HepG2 (cell line): ENCODE measurements around the gene CPPED1. TPM values are rescaled to one million over a fixed set of nuclear protein-coding genes. Genes with fewer than 3 reads are reported as not detected.

Experiments used
- ARNT ChIP-seq: fragments of 450-650 bp; IDR thresholded peaks from 2 replicates; pipeline ENCODE4 v1.6.1; 2017
- FOXC1 ChIP-seq: sonication (generic); formaldehyde crosslinking; IDR thresholded peaks from 2 replicates; pipeline ENCODE4 v1.8.0; 2022; ENCODE audit warnings: mild to moderate bottlenecking, missing genetic modification reagents, borderline replicate concordance
- GATAD1 ChIP-seq: IDR thresholded peaks from 2 replicates; pipeline ENCODE4 v1.6.1; 2016; ENCODE audit warnings: missing genetic modification reagents, missing compliant biosample characterization
- MAFF ChIP-seq: IDR thresholded peaks from 2 replicates; pipeline ENCODE4 v1.6.1; 2011; ENCODE audit warnings: low read depth, low read length, improper control_type of control experiment
- MAFK ChIP-seq, 2 experiments: IDR thresholded peaks in 1 of 2; conservative IDR thresholded peaks in 1 of 2; 2 replicates each; pipeline ENCODE4 v1.6.1; 2011; ENCODE audit warnings: improper control_type of control experiment in 2 of 2, low read length in 2 of 2
- NFE2L2 ChIP-seq: fragments of 150-350 bp; IDR thresholded peaks from 2 replicates; pipeline ENCODE4 v1.6.1; 2014; ENCODE audit warnings: low read length
- TMF1 ChIP-seq: sonication (generic); formaldehyde crosslinking; IDR thresholded peaks from 2 replicates; pipeline ENCODE4 v1.8.1; 2022; ENCODE audit warnings: low read depth, missing genetic modification reagents
- ZBTB38 ChIP-seq: sonication (generic); formaldehyde crosslinking; IDR thresholded peaks from 2 replicates; pipeline ENCODE4 v1.5.1; 2020; ENCODE audit warnings: mild to moderate bottlenecking, missing genetic modification reagents
- ZNF354B ChIP-seq: sonication (generic); formaldehyde crosslinking; IDR thresholded peaks from 2 replicates; pipeline ENCODE4 v1.8.0; 2022; ENCODE audit warnings: mild to moderate bottlenecking, missing genetic modification reagents
- ZNF383 ChIP-seq: sonication (generic); formaldehyde crosslinking; IDR thresholded peaks from 2 replicates; pipeline ENCODE4 v1.4.0; 2020; ENCODE audit warnings: missing genetic modification reagents, mild to moderate bottlenecking, borderline replicate concordance
- ZNF644 ChIP-seq: IDR thresholded peaks from 2 replicates; pipeline ENCODE4 v1.6.1; 2016; ENCODE audit warnings: low read depth
- ZNF761 ChIP-seq: sonication (generic); formaldehyde crosslinking; conservative IDR thresholded peaks from 2 replicates; pipeline ENCODE4 v1.4.0; 2020; ENCODE audit warnings: mild to moderate bottlenecking, missing genetic modification reagents
- polyA plus RNA-seq, 8 experiments: library from polyadenylated mRNA; depleted of rRNA in 3 of 8; stranded (reverse) in 7 of 8; unstranded in 1 of 8; fragments of >200 nt; fragmentation: Illumina TruSeq in 4 of 8; extraction: Trizol in 4 of 8; gene quantifications; 2 replicates each; pipeline versions ENCODE4 v1.2.1 to v1.2.3, GENCODE V29; 2011 to 2016; ENCODE audit warnings: low read depth in 4 of 8, missing spikeins in 1 of 8, mixed read lengths in 1 of 8; ENCODE audit not compliant: insufficient read depth in 1 of 8
- total RNA-seq, 5 experiments: library from RNA; depleted of rRNA; stranded (reverse); fragments of >200 nt; fragmentation: Illumina TruSeq; extraction: Trizol; gene quantifications; 2 replicates each; pipeline ENCODE4 v1.2.3, GENCODE V29; 2016; ENCODE audit warnings: low read depth in 1 of 5
- TF ChIP-seq, protein P1 (sequence below): sonication (generic); formaldehyde crosslinking; IDR thresholded peaks from 2 replicates; pipeline ENCODE4 v1.5.0; 2020; ENCODE audit warnings: mild to moderate bottlenecking, missing genetic modification reagents
- TF ChIP-seq, protein P2 (sequence below): sonication (generic); formaldehyde crosslinking; IDR thresholded peaks from 2 replicates; pipeline ENCODE4 v1.4.0; 2020; ENCODE audit warnings: missing genetic modification reagents, borderline replicate concordance

Gene CPPED1
- total and polyA plus RNA-seq, 2 of the 13 experiments (the other 11 are each of a cell fraction or from before 2014, with no cell fraction given) = 66.6 to 71.3 TPM

DNA sequence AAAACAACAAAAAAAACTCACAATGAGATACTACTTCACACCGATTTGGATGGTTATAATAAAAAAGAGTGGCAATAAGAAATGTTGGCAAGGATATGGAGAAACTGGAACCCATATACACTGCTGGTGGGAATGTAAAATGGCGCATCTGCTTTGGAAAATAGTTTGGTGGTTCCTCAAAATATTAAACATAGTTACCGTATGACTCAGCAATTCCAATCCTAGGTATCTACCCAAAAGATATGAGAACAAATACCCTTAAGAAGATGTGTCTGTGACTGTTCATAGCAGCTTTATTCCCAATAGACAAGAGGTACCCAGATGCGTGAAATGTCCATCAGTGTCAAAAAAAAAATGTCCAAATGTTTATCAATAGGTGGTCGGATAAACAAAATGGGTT, 7.2 kb downstream of the CPPED1 start (continued):
- TF ChIP-seq, protein P1, sequence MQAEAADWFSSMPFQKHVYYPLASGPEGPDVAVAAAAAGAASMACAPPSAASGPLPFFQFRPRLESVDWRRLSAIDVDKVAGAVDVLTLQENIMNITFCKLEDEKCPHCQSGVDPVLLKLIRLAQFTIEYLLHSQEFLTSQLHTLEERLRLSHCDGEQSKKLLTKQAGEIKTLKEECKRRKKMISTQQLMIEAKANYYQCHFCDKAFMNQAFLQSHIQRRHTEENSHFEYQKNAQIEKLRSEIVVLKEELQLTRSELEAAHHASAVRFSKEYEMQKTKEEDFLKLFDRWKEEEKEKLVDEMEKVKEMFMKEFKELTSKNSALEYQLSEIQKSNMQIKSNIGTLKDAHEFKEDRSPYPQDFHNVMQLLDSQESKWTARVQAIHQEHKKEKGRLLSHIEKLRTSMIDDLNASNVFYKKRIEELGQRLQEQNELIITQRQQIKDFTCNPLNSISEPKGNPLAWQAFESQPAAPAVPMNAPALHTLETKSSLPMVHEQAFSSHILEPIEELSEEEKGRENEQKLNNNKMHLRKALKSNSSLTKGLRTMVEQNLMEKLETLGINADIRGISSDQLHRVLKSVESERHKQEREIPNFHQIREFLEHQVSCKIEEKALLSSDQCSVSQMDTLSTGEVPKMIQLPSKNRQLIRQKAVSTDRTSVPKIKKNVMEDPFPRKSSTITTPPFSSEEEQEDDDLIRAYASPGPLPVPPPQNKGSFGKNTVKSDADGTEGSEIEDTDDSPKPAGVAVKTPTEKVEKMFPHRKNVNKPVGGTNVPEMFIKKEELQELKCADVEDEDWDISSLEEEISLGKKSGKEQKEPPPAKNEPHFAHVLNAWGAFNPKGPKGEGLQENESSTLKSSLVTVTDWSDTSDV (CRISPR knock-in tag) = no peak
- TF ChIP-seq, protein P2, sequence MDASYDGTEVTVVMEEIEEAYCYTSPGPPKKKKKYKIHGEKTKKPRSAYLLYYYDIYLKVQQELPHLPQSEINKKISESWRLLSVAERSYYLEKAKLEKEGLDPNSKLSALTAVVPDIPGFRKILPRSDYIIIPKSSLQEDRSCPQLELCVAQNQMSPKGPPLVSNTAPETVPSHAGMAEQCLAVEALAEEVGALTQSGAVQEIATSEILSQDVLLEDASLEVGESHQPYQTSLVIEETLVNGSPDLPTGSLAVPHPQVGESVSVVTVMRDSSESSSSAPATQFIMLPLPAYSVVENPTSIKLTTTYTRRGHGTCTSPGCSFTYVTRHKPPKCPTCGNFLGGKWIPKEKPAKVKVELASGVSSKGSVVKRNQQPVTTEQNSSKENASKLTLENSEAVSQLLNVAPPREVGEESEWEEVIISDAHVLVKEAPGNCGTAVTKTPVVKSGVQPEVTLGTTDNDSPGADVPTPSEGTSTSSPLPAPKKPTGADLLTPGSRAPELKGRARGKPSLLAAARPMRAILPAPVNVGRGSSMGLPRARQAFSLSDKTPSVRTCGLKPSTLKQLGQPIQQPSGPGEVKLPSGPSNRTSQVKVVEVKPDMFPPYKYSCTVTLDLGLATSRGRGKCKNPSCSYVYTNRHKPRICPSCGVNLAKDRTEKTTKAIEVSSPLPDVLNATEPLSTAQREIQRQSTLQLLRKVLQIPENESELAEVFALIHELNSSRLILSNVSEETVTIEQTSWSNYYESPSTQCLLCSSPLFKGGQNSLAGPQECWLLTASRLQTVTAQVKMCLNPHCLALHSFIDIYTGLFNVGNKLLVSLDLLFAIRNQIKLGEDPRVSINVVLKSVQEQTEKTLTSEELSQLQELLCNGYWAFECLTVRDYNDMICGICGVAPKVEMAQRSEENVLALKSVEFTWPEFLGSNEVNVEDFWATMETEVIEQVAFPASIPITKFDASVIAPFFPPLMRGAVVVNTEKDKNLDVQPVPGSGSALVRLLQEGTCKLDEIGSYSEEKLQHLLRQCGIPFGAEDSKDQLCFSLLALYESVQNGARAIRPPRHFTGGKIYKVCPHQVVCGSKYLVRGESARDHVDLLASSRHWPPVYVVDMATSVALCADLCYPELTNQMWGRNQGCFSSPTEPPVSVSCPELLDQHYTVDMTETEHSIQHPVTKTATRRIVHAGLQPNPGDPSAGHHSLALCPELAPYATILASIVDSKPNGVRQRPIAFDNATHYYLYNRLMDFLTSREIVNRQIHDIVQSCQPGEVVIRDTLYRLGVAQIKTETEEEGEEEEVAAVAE = no peak
- TF ChIP-seq ARNT = no peak
- peak; percentile 45 to 62; a peak in 3 of 4 replicates for TF ChIP-seq MAFK (conservative IDR thresholded peaks at IDR 0.05 in 1 of 2, IDR thresholded peaks at IDR 0.05 in 1 of 2; ENCODE audit: low read length in 2 of 2)
- TF ChIP-seq TMF1 (CRISPR knock-in tag) = no peak
- TF ChIP-seq FOXC1 (CRISPR knock-in tag) = no peak
- no peak for TF ChIP-seq ZNF354B
- TF ChIP-seq ZNF383 (CRISPR knock-in tag) = no peak
- TF ChIP-seq ZBTB38 (CRISPR knock-in tag) = no peak
- no peak for TF ChIP-seq ZNF761 (CRISPR knock-in tag)
- no peak for TF ChIP-seq GATAD1 (CRISPR knock-in tag)
- TF ChIP-seq MAFF = peak; percentile 30; the same call in 1 of the 2 replicates
- peak; percentile 87 for TF ChIP-seq NFE2L2
- no peak for TF ChIP-seq ZNF644 (CRISPR knock-in tag)
